ENCODE results near the gene FAM83C. TPM values are rescaled to one million over a fixed set of nuclear protein-coding genes. Genes with fewer than 3 reads are reported as not detected.
A peak's percentile ranks its signal among the peaks of the same experiment; 100 is the strongest.

Gene FAM83C
- total and polyA plus RNA-seq, 9 of the 15 experiments (the other 6 are each of a cell fraction or from before 2014, with no cell fraction given): not detected

DNA sequence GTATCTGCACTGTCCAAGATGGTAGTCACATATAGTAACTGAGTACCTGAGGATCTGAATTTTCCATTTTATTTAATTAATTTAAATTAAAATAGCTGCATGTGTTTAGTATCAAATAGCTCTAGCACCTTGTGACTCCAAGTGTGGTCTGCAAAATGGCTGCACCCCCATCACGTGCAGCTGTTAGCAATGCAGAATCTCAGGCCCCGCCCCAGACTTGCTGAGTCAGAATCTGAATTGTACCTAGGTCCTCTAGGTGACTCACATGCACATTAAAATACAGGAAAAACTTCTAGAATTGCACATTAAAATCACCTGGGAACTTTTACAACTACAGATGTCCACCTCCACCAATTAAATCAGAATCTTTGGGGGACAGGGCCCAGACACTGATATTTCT is 19.2 kb upstream of the FAM83C start (continued):
- no peak for TF ChIP-seq CC2D1A (IDR thresholded peaks at IDR 0.05)
- TF ChIP-seq SMAD1 (IDR thresholded peaks at IDR 0.05; ENCODE audit: low read depth, low read length, partially characterized antibody): no peak
- TF ChIP-seq, protein P1, sequence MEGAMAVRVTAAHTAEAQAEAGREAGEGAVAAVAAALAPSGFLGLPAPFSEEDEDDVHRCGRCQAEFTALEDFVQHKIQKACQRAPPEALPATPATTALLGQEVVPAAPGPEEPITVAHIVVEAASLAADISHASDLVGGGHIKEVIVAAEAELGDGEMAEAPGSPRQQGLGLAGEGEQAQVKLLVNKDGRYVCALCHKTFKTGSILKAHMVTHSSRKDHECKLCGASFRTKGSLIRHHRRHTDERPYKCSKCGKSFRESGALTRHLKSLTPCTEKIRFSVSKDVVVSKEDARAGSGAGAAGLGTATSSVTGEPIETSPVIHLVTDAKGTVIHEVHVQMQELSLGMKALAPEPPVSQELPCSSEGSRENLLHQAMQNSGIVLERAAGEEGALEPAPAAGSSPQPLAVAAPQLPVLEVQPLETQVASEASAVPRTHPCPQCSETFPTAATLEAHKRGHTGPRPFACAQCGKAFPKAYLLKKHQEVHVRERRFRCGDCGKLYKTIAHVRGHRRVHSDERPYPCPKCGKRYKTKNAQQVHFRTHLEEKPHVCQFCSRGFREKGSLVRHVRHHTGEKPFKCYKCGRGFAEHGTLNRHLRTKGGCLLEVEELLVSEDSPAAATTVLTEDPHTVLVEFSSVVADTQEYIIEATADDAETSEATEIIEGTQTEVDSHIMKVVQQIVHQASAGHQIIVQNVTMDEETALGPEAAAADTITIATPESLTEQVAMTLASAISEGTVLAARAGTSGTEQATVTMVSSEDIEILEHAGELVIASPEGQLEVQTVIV (CRISPR knock-in tag; IDR thresholded peaks at IDR 0.05; ENCODE audit: borderline replicate concordance): no peak
- TF ChIP-seq ZNF146 (CRISPR knock-in tag; IDR thresholded peaks at IDR 0.05; ENCODE audit: unreplicated experiment): no peak
- TF ChIP-seq, protein P2, sequence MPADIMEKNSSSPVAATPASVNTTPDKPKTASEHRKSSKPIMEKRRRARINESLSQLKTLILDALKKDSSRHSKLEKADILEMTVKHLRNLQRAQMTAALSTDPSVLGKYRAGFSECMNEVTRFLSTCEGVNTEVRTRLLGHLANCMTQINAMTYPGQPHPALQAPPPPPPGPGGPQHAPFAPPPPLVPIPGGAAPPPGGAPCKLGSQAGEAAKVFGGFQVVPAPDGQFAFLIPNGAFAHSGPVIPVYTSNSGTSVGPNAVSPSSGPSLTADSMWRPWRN (IDR thresholded peaks at IDR 0.05; ENCODE audit: low read depth): no peak
- TF ChIP-seq MCM5 (IDR thresholded peaks at IDR 0.05; ENCODE audit: low read depth): no peak
- TF ChIP-seq, protein P3, sequence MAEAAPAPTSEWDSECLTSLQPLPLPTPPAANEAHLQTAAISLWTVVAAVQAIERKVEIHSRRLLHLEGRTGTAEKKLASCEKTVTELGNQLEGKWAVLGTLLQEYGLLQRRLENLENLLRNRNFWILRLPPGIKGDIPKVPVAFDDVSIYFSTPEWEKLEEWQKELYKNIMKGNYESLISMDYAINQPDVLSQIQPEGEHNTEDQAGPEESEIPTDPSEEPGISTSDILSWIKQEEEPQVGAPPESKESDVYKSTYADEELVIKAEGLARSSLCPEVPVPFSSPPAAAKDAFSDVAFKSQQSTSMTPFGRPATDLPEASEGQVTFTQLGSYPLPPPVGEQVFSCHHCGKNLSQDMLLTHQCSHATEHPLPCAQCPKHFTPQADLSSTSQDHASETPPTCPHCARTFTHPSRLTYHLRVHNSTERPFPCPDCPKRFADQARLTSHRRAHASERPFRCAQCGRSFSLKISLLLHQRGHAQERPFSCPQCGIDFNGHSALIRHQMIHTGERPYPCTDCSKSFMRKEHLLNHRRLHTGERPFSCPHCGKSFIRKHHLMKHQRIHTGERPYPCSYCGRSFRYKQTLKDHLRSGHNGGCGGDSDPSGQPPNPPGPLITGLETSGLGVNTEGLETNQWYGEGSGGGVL (CRISPR knock-in tag; IDR thresholded peaks at IDR 0.05): no peak
- TF ChIP-seq, protein P4, sequence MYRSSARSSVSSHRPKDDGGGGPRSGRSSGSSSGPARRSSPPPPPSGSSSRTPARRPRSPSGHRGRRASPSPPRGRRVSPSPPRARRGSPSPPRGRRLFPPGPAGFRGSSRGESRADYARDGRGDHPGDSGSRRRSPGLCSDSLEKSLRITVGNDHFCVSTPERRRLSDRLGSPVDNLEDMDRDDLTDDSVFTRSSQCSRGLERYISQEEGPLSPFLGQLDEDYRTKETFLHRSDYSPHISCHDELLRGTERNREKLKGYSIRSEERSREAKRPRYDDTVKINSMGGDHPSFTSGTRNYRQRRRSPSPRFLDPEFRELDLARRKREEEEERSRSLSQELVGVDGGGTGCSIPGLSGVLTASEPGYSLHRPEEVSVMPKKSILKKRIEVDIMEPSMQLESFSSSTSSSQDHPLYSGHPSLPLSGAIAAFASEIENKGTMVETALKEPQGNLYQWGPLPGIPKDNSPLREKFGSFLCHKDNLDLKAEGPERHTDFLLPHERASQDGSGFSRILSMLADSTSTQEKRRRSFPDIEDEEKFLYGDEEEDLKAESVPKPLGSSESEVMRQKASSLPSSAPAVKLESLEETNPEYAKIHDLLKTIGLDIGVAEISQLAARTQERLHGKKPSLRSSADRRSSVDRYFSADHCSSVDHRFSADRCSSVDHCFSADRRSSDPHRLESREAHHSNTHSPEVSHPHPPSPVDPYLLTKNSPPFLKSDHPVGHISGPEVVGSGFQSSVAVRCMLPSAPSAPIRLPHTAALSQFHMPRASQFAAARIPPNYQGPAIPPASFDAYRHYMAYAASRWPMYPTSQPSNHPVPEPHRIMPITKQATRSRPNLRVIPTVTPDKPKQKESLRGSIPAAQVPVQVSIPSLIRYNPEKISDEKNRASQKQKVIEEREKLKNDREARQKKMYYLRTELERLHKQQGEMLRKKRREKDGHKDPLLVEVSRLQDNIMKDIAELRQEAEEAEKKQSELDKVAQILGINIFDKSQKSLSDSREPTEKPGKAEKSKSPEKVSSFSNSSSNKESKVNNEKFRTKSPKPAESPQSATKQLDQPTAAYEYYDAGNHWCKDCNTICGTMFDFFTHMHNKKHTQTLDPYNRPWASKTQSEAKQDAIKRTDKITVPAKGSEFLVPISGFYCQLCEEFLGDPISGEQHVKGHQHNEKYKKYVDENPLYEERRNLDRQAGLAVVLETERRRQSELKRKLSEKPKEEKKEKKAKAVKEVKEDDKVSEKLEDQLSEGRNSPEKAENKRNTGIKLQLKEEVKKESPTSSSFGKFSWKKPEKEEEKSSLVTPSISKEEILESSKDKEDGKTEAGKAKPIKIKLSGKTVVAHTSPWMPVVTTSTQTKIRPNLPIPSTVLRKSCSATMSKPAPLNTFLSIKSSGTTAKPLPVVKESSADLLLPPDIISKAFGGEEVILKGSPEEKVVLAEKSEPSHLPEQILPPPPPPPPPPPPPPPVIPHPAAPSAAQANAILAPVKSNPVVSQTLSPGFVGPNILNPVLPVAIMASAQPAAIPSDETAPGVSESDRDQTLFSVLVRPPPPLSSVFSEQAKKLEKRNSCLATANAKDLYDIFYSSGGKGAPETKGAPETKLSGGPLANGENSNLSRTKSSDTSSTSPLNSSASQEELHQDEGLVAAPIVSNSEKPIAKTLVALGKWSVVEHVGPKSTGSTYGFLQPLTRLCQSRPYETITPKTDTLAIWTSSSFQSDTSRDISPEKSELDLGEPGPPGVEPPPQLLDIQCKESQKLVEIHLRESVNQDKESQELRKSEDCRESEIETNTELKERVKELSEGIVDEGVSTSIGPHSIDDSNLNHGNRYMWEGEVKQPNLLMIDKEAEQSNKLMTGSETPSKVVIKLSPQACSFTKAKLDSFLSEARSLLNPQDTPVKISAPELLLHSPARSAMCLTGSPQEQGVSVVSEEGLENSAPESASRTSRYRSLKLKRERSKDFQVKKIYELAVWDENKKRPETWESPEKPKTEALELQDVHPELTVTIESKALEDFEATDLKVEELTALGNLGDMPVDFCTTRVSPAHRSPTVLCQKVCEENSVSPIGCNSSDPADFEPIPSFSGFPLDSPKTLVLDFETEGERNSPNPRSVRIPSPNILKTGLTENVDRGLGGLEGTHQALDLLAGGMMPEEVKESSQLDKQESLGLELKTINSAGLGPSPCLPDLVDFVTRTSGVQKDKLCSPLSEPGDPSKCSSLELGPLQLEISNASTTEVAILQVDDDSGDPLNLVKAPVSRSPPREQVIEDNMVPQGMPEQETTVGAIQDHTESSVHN (IDR thresholded peaks at IDR 0.05; ENCODE audit: borderline replicate concordance in 1 of 2, low read depth in 1 of 2): no peak
- no peak for TF ChIP-seq CTBP1 (IDR thresholded peaks at IDR 0.05; ENCODE audit: borderline replicate concordance)
- TF ChIP-seq, protein P5, sequence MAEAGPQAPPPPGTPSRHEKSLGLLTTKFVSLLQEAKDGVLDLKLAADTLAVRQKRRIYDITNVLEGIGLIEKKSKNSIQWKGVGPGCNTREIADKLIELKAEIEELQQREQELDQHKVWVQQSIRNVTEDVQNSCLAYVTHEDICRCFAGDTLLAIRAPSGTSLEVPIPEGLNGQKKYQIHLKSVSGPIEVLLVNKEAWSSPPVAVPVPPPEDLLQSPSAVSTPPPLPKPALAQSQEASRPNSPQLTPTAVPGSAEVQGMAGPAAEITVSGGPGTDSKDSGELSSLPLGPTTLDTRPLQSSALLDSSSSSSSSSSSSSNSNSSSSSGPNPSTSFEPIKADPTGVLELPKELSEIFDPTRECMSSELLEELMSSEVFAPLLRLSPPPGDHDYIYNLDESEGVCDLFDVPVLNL (CRISPR knock-in tag; IDR thresholded peaks at IDR 0.05; ENCODE audit: low read depth): no peak
- TF ChIP-seq HDGF (IDR thresholded peaks at IDR 0.05): no peak
- peak; percentile 96 for TF ChIP-seq BHLHE40 (IDR thresholded peaks at IDR 0.05; ENCODE audit: low read length)
- no peak for TF ChIP-seq SRSF3 (IDR thresholded peaks at IDR 0.05; ENCODE audit: insufficient read depth, low read length)
- no peak for TF ChIP-seq CHD2 (IDR thresholded peaks at IDR 0.05; ENCODE audit: low read depth, low read length)
- no peak for TF ChIP-seq FIP1L1 (IDR thresholded peaks at IDR 0.05; ENCODE audit: low read depth, low read length, poor library complexity, severe bottlenecking)
